C1 segment of cervical spinal cord (tissue), 14 donors: ENCODE results near the gene GPR151.
"Not testable (repeated sequence)": the region's sequence is repeated elsewhere in the genome, so short reads cannot be mapped to it uniquely, and the experiment has no call there.

Experiments
- DNase-seq, 14 donors: peaks; one replicate each; lab custom pipeline; 2025; lab: John Stamatoyannopoulos, UW

The GPR151 gene

GRCh38 chr5:146516151-146516475 lies at the start of gene GPR151:
TSS of gene GPR151 (minus strand) at chr5:146516190. CDS start at chr5:146516113, 77 bp downstream.
- DNase-seq, result no peak

DNA sequence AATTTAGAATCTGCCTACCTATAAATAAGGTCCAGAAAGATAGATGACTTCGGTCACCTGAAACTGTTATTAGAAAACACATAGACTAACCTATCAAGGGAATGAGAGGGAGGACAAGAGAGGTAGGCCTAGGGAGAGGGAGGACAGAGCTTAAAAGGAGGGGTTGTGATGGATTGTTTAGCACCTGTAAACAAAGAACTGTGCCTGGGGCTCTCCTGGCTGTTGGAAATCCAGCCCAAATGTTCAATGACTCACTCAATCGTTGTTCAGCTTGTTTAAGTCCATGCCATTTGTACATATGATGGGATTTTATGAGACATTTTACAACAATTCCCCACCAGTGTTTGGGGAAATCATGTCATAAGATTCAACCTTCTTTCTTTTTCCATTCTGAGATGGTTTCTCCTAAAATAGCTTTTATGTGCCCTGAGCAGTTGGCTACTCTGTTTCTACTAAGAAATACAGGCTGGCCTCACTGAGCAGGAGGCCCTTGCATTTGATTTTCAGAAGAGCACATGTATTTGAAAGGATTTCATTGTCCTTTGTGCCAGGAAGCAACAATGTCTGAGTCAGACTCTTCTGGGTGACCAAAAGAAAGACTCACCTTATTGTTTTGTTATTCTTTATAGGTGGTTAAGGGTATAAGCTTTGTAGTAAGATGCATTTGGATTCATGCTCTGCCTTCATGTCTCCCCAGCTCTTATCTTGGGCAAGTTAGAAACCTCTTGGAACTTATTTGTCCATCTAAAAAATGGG lies 48.2 kb upstream of the GPR151 start:
- DNase-seq, result no peak

DNA sequence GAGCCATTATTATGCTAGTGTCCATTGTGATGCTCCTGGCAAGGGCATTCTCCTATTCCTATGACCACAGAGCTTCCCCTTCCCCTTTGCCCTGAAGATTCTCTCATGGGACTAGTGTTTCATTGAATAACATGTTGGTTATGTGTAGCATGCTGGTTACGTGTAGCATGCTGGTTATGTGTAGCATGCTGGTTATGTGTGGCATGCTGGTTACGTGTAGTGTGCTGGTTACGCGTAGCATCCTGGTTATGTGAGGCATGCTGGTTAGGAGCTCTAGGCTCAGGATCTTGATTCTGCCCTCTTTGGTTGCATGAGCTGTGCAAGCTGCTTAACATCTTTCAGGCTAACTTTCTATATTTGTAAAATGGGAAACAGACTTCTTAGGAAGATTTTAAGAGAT lies 46.5 kb upstream of the GPR151 start:
- DNase-seq, result no peak

DNA sequence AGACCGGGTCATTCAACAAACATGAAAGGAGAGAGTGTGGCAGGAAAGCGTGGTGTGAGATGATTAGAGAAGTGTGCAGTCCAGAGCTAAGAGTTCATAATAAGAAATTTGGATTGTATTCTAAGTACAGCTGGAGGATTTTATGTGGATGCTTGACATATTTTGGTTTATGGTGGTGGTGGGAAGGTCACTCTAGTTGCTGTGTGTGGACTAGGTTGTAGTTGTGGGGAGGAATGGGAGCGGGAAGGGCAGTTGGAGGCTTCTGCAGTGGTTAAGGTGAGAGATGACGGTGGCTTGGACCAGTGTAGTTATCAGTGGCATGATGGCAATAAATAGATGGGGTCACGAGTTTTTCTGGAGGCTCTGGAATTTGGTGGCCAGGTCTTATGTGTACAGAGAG lies 45.7 kb upstream of the GPR151 start:
- DNase-seq, result no peak

- DNase-seq, result no peak
Measured at GRCh38 chr5:146560205-146560812, 44.3 kb upstream of the GPR151 start.

DNA sequence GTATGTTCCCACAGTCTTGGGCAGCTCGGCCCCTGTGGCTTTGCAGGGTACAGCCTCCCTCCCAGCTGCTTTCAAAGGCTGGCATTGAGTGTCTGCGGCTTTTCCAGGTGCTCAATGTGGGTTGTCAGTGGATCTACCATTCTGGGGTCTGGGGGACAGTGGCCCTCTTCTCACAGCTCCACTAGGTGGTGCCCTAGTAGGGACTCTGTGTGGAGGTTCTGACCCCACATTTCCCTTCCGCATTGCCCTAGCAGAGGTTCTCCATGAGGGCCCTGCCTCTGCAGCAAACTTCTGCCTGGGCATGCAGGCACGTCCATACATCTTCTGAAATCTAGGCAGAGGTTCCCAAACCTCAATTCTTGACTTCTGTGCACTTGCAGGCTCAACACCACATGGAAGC lies 40.9 kb upstream of the GPR151 start:
- not testable (repeated sequence) for DNase-seq

GRCh38 chr5:146553446-146553845 lies 37.5 kb upstream of the GPR151 start:
- no peak for DNase-seq

GRCh38 chr5:146549615-146550014 lies 33.6 kb upstream of the GPR151 start:
- no peak for DNase-seq

- DNase-seq, result peak in 1 of 14 donors; percentile 43
Measured at GRCh38 chr5:146548781-146549449, 32.9 kb upstream of the GPR151 start.

DNA sequence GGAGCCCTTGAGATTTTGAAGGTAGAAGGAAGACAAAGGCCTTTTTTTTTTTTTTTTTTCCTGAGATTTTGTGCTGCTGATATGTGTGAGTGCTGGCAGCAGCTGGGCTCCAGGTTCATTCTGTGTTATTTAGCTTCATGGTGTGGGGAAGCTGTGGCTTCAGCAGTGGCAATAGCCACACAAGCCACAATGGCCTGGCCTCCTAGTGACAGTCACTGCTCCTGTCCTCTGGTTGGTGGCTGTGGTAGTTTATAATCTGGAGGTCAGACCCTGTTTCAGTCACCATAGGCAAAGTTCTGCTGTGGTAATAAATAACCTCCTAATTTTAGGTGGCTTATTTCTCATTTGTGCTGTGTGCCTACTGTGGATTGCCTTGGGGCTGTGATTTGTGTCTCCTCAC lies 28.2 kb upstream of the GPR151 start:
- DNase-seq, result no peak

DNA sequence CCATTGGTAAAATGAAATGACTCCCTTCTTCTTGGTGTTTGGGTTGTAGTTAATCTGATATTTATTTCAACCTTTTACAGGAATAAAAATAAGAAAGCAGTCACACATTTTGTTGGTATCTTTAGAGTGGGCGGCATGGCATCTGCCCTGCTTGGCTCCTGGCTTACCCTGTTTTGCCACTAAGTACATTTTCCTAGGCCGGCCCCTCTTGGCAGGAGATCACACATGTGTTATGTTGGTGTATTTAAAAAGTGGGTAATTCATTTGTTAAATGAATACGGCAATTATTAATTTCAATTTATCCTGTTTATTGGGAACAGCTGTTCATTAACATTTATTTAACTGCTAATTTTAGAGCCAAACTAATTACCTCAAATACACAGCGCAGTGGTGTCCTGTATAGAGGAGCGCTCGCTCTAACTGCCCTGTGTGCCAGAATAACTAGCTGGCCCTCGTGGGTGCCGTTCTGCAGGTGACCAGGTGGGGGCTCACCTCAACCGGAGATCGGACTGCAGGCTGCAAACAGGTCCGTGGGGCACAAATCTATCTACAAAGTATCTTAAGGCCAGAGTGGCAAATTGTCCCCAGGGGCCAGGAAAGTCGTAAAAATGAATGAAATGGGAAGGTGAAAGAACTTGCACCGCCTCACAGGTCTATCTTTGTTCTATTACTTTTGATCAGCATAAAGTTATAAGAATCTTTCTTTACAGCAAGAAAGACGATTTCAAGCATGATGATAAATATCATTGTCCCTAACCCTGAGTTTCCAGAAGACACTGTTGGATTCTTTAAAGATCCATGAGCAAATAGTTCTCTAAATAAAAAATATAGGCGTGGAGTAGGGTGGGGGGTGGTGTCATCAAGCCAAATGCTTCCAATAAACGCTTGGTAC lies 26.2 kb upstream of the GPR151 start:
- peak in 13 of 14 donors; percentile 2 to 65 (median 32) for DNase-seq

- no peak for DNase-seq
Measured at GRCh38 chr5:146540414-146540813, 24.4 kb upstream of the GPR151 start.

DNA sequence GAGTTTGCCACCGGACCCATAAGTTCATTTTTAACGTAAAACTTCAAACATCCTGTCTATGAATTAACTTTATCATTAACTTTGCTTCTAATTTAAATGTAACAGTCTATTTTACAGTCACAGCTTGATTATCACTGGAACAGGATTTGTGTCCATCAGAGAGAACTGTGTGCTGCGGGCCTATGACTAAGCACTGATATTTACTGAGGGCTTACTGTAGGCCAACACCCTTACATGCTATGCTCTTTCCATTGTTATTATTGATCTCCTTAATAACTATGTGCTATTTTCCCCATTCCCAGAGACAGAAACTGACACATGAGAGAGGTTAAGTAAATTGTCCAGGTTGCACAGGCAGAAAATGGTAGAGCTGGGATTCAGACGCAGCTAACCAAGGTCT lies 24.0 kb upstream of the GPR151 start:
- no peak for DNase-seq

DNA sequence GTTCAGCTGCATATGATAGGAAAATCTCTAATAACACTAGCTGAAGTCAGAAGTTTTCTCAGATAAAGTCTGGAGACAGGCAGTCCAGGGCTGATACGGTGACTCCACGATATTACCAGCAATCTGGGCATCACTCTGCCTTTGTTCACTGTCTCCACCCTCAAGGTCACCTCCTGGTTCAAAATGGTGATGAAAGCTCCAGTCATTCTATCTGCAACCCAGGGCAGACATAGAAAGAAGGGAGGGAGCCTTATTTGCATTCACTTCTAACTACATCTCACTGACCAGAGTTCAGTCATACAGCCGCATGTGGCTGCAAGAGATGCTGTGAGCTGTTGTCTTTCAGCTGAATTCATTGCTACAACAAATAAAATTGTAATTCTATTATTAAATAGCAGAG lies 22.4 kb upstream of the GPR151 start:
- DNase-seq, result no peak

DNA sequence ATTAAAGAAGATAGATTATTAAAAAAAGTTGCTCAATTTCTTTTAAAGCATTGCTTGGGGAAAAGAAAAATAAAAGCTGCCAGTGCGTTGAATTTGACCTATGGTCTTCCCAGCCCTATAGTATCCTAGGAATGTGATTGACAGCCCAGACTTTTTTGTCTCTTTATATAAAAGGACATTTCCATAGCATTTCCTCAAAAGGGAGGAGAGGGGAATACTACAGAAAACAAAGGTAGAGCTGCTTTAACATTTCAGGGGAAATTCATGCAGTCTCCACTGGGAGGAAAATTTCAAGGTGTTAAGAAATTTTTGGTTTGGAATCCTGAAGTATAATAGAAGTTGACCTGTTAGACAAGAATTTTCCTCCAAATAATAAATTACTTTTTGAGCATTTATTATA lies 17.9 kb upstream of the GPR151 start:
- no peak for DNase-seq

GRCh38 chr5:146533260-146533857 lies 17.4 kb upstream of the GPR151 start:
- DNase-seq, result peak in 10 of 14 donors; percentile 8 to 45 (median 15)

DNA sequence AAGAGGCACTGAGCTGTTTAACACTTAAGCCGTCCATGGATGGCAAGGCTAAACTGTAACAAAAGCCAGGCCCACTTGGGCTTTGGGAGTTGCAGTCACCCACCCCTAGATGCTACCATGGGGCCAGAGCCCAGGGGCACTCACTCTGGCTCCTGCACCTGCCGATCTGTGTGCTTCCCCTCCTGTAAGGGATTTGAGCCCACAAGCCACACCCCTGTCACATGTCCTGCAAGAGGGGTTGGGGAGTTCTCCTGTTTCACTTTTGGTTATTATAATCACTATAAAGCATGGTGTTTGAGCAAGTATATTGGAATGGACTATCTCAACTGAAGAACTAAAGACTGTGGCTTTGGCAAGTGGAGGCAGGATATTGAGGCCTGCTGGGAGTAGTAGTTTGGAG lies 14.0 kb upstream of the GPR151 start:
- DNase-seq, result no peak

DNA sequence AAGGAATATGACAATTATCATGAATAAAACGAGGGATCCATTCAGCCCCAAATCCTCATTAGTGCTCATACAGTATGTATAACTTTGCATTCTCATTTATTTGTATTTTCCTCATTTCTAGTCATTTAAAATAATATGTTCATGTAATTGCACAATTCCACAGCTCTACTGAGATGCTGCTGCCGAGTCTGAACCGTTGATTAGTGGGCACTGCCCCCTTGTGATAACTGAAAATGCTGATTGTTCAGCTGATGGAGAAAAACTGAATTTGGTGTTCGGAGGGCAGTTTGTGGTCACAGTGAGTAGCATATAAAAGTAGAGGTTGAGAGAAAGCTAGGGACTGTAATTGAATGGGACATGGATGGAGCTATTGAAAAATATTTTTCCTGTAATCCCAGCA lies 12.2 kb upstream of the GPR151 start:
- DNase-seq, result no peak

DNA sequence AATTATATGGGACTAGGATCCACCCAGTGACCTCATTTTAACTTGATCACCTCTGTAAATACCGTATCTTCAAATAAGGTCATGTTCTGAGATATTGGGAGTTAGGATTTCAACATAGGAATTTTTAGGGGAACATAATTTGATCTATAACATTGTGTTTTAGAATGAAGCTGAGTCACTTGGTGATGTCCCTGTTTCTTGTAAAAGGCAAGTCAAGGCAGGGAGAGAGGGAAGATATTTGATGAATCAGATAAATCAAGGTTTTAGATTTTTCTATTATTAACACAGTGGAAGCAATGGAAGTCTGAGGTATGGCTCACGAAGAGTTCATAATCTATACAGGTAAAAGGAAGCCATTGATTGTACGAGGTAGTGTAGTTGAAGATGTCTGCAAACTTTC lies 11.8 kb upstream of the GPR151 start:
- no peak for DNase-seq

DNA sequence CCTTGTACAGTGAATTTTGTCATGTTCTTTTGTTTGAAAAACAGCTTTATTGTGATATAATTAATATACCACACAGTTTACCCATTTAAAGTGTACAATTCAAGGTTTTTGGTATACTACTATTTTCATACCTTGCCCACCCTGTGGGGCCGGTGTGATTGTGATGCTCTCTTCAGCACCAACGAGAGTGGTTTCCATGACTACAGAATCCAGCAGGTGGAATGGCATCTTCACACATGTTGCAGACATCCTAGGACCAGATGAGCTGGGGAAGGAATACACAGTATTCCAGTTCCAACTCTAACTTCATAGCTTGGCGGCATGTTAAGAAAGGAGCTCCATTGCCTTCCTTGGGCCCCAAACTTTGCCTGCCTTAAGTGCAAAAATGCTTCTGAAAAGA lies 7.7 kb upstream of the GPR151 start:
- DNase-seq, result no peak

GRCh38 chr5:146521403-146522106 lies 5.6 kb upstream of the GPR151 start:
- no peak for DNase-seq
